ENCODE results near the gene CPNE8.

CPNE8 gene

DNA sequence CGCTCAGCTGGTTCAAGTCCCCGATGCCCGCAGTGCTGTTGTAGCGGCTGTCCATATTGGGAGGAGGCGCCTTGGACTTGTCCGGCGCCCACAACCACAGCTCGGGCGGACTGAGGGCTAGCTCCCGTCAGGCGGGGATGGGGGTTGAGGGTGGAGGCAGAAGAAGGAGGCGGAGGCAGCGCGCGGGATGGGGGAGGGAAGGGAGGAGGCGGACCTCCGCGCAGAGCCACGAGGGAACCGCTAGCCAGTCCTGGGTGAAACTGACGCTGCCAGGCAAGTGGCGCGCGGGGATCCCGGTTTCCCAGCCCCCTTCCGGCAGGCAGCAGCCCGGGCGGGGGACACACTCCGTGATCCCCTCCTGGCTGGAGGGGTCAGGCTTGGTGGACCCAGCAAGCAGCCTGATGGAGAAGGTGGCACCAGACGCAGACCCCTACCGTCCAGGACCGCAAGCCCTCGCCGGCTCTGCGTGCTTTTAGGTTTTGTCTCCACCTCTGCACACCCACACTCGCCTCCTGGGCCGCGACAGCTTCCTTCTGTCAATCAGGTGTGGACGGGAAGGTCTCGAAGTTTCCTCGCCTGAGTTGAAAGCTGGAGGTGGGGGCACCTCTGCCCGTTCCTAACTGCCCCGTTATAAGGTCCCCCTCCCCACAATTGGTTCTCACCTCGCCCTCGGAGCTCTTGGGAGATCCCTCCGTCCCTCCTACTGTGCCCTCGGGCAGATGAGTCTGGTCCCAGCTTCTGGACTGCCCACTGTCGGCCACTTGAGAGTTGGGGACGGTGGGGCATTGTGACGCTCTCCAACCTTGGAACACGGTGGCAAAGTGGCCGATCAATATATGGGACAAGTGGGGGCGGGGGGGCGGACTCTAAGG is at the start of gene CPNE8:
CPNE8 (minus strand) TSS at position 112 of the 872 bp plus-strand sequence; CDS start at position 55, 57 bp downstream.
- no peak for DNase-seq (ENCODE audit: low read depth in 2 of 2)

DNA sequence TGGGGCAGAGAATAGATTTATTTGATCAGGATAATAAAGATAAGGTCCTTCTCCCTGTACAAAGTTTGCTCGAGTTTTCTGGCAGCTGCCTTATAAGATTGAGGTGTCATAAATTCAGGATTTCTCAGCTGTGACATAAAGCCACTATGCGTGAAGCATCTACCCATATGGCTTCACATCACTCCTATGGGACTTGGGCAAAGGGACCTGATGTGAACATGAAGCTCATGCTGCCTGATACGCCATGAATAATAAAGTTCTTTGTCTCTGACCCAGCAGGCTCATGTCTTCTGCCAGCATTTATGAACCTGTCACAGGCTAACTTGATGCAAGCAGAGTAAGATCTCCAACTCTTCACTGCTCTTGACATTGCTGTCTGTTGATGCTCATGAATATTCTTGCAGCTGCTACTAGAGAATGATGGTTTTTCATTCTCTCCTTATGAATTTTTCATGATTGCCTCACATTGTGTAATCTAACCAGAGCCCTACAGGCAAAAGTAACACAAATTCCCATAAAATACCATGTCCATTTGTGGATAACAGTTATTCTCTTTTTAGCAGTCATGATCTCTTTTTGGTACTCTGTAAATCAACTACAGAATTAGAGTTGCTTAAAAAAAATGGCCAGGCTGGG is 49.0 kb upstream of the CPNE8 start:
- no peak for DNase-seq (ENCODE audit: low read depth in 2 of 2)

DNA sequence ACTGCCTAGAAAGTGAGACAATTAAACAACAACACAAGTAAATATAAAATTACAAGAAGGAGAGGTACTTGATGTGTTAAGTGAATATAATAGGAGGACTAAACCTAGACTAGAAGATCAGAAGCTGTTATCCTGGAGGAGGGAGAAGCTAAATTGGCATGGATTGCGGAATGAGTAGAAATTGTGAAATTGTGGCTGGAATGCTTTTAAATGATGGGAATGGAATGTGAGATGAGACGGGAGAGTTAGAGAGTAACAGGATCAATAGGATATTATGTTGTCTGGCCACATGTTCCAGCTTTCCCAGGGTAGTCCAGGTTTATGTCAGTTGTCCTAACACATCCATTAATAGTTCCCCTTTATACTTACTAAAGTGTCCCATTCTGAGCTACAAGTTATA is 44.0 kb upstream of the CPNE8 start:
- DNase-seq (ENCODE audit: low read depth in 2 of 2) = no peak

DNA sequence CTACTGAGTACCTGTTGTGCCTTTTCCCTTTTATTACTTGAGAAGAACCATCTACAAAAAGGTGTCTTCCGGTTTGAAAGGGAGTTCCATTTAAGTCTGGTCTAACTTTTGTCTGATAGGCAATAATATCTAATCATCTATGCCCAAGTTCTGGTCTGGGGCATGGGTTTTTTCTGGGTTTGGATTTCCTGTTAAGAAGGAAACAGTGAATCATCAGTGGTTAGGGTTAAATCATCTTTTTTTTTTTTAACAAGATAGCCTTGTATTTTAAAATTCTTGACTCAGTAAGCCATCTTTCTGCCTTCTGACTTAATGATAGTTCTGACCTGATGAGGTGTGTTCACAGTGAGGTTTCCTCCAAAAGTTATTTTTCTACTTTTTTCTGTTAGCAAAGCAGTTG is 29.3 kb upstream of the CPNE8 start:
- no peak for DNase-seq (ENCODE audit: low read depth in 2 of 2)

DNA sequence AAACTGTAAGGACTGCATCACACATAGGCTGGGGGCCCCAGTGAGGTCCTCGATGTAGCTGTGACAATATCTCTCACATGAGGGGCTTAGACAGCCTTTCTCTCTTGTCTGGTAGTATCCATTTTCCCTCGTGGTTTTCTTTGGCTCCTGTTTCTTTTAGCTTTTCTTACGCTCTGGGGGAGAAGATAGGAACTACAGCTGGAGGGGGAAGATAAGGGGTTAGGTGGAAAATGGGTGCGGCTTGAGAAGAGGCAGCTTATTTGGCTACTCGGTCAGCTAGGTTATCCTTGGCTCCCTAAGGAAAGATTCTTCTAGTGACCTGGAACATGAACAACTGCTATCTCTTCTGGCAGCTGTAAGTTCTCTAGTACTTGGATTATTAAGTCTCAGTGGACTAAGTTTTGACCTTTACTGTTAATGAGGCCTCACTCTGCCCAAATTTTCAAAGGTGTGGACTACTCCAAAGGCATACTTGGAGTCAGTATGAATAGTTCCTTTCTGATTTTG is 28.7 kb upstream of the CPNE8 start:
- no peak for DNase-seq (ENCODE audit: low read depth in 2 of 2)

DNA sequence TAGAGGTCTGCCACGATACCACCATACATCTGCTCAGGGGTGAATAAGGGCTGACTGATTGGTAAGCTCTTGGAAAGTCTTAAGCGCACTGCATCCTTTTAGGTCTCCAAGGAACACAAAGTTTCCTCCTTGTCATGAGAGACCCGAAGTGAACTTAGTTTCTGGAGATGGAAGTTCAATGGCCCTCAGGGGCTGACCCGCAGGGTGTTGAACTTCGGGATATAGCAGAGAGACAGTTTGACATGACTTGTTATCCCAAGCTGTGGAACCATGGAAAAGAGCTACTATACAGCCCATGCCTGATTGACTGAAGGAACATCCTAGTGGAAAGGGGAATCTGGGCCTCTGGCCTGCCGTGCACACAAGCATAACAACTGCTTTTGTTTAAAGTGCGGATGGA is 26.9 kb upstream of the CPNE8 start:
- DNase-seq (ENCODE audit: low read depth in 2 of 2) = no peak

DNA sequence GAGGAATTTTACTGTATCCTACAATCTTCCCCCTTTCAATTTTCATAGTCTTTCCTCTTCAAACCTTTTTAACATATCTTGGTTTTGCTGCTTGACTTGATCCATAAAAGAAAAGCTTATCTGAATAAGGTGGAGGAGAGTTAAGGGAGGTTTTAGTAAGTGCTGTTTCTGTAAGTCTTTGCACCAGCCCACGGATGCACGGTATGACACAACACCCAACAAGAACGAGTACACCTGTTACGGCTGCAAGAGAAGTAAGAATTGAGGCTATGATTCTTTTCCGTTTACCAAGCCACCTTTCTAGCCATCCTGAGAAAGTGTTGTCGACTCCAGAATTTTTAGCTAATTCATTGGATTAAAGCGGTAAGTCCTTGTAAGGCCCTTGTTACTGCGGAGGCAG is 26.1 kb upstream of the CPNE8 start:
- no peak for DNase-seq (ENCODE audit: low read depth in 2 of 2)

DNA sequence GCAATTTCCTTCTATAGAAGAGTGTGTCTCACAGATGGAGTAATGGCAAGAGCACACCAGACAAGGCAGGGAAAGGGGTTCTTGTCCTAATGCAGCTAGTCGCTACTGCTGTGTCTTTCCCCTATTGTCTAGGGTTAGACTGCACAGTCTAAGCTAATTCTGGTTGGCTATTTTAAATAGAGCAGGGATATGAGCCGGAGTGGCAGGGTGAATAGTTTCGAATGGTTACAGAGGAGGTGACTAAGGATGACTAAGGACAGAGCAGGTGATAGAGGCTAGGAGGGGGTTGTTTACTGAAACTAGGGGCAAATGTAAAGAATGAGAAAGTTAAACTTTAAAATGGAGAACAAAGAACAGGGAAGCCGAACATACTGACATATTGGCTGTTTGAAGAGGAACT is 25.6 kb upstream of the CPNE8 start:
- DNase-seq (ENCODE audit: low read depth in 2 of 2) = no peak

DNA sequence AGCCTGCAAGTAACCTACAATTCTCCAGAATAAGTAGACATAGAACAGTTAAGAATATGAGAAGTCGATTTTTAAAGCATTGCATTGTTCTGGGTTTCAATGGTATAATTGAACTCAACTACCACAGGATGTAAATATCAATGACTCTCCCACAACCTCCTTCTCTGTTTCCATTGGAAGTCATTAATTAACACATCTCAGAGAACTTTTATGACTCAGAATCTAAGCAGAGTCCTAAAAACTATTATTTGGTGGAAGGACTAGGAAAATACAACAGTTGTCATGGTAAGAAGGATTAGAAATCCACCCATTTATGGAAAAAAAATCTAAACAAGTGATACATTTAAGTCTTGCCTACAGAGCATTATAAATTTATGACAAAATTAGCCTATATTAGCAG is 21.1 kb upstream of the CPNE8 start:
- no peak for DNase-seq (ENCODE audit: low read depth in 2 of 2)

DNA sequence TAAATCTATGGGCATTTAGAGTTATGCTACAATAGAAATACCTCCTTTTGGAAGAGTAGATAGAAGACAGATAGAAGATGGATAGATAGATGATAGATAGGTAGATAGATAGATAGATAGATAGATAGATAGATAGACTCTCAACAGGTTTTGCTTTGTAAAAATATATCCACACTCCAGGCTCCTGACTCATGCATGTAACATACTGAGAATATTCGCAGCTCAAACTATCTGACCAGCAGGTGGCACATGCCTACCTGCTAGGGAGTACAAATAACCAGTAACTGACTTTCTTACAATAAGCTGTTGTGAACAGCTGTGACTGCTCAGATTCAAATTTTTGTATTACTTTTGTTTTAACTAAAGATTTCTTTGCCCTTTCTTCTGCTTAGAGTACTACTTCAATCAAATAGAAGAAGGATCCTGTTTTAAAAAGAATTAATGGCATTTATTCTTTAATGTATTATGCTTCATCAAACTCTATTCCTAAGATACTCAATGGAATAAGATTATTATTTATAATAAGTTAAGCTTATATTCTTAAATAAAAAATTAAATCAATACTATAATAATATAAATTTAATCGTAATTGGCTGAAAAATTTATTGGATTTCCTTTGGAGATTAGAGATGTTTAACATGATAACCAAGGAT is 15.8 kb upstream of the CPNE8 start:
- no peak for DNase-seq (ENCODE audit: low read depth in 2 of 2)

DNA sequence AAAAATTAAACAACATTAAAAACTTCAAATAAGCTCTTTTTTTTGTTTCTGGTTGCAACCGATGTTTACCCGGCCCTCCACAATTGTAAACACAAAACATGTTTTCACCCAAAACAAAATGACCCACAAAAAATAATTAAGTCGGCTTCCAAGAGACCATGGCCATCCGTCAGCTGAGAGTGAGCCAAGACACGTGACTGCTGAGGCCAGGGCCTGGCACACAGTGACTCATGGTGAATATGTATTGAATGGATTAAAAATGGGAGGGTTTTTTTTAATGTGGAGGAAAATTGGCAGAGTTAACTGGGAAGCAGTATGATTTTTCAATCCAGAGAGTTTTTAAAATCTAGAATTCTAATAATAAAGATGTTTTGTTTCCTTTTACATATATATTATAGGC is 13.8 kb upstream of the CPNE8 start:
- DNase-seq (ENCODE audit: low read depth in 2 of 2) = no peak

DNA sequence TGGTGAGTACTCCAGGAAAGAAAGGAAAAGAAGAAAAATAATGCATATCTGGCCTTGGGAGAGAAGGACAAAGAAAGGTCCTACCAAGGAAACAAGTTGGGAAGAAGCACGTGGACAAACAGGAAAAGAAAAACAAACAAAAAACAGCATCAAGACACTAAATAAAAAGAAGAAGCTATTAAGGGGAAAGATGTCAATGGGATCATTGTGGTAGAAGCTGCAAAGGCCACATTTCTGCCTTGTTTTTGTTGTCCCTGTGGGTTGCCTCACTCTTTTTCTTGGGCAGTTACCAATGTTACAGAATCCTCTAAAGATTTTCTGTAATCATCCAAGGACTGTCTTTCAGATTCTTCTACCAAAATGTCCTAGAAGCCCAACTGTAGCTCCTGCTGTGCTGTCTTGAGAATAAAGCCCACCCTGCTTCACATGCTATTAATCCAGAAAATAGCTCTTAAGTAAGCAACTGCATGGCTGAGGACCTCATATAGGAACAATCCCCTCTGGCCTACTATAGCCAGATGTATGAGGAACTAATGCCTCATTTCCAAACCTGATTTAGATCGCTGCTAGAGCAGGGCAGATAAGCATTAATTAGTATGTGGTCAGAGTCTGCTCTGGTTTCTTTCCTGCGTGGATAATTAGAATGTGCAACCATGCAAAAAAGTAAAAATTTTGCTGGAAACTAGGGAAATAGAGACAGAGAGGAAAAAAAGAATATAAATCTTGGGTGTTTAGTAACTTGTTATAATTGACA is 10.2 kb upstream of the CPNE8 start:
- no peak for DNase-seq (ENCODE audit: low read depth in 2 of 2)

DNA sequence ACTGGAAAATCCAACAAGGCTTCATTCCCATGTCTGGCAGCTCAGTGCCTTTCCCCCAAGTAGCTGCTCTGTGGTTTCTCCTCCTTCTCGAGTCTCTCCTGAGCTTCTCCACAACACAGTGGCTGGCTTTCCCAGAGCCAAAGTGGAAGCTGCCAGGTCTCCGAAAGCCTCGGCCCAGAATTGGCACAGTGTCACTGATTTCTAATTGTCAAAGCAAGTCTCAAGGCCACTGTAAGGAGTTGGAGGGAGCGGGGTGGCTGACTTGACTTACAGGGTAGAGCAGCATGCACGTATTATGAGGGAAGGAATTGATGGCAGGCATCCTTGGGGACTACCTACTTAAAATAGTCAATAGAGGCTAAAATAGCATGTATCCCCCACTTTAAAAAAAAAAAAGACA is 6.7 kb upstream of the CPNE8 start:
- DNase-seq (ENCODE audit: low read depth in 2 of 2) = no peak

DNA sequence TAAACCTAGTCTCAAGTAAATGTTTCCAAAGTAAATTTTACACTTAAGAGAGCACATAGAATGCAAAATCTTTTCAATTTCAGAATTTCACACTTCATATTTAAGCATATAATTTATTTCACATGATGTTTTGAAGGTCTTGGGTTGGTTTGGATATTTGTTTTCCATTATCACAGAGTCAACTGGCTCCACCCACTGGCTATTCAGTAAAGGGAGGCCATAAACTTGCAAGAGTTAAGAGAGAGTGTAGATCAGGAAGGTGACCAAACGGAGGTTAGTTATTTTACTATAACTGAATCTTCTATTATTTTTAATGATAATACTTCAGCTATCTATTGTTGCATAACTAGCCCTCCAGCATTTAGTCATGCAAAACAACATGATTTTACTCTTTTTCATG is 6.2 kb upstream of the CPNE8 start:
- no peak for DNase-seq (ENCODE audit: low read depth in 2 of 2)

DNA sequence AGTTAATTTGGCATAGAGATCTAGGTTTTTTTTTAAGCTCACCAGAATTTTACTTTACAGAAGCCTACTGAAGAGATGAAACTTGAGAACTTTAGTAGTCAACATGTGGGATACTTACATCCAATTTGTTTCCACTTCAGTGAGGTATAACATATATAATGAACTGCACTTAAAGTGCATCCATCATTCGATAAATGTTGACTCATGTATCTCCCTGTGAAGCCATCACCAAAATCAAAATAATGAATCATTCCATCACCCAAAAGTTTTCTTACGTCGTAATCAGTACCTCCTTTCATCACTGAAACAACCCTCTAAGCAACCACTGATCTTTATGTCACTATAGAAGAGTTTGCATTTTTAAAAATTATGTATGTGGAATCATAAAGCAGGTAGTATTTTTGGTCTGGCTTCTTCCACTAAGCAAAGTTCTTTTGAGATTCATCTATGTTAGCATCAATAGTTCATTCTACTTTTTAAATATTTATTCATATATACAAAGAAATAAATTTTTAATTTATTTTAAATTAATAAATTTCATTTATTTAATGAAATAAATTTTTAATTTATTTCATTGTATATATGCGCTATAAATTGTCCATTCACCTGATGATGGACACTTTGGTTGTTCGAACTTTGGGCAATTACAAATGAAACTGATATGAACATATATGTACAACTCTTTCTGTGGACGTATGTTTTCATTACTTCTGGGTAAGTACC is 2.0 kb upstream of the CPNE8 start:
- DNase-seq (ENCODE audit: low read depth in 2 of 2) = no peak

DNA sequence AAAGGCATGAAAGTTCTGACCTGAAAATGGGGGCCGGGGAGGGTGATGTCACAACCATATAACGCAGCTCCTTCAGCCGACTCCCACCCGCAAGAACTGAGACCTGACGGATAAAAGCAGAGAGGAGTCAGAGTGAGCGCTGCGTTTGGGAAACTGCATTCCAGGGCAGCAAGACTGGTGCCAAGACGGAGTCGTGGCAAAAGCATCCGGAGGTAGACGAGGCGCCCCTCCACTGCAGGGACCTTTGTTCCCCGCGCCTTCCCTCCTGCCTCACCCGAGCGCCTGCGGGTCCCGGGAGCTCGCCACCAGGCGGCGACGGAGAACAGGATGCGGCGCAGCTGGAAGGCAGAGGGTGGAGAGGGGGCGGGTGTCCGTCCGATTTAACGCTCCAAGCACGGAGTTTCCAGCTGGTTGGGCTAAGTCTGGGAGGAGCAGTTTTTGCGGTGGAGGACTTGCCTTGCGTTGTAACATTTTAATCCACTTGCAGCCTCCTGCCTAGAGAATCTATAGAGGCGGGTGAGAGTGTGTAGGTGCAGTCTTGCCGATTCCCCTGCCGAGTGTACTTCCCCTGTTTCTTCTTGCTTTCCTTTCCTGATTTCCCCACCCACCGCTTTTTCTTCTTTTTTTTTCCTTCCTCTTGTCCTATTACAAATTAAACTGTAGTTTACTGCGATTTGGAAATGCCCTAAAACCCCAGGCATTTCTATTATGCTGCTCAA is 1.2 kb upstream of the CPNE8 start:
- peak in 1 of 2 donors; percentile 16 for DNase-seq (ENCODE audit: low read depth in 2 of 2)

DNA sequence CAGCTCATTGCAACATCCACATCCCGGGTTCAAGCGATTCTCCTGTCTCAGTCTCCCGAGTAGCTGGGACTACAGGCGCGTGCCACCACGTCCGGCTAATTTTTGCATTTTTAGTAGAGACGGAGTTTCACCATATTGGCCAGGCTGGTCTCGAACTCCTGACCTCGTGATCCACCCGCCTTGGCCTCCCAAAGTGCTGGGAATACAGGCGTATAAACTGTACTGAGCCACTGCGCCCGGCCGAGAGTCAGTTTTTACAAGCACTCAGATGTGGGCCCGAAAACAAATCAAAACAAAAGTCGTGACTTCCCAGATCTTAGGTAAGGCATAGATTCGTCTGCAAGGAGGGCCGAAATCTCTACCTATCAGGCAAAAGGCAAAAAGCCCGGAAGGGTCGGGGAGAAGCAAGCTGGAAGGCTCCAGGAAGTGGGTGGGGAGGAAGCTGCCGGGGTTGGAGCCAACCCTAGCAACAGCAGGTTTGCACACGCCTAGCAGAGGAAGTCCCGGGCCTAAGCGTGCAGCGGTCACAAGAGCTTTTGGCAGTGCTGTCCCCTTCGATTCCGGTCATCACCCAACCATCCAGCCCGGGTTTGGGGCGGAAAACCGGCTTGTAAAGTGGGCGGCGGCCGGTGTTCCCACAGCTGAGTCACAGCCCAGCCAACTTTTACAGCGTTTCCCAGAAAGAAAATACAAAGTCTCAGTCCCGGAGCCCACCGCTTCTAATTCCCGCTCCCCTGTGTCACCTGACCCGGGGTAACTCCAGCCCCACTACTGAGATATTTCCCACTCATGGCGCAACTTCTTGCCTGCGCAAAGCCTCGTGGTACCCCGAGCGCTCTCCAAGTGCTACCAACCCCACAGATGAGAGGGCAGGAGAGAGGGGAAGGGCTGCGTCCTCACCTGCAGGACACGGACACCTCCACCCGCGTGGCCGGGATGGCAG is 583 bp downstream of the CPNE8 start:
- no peak for DNase-seq (ENCODE audit: low read depth in 2 of 2)

DNA sequence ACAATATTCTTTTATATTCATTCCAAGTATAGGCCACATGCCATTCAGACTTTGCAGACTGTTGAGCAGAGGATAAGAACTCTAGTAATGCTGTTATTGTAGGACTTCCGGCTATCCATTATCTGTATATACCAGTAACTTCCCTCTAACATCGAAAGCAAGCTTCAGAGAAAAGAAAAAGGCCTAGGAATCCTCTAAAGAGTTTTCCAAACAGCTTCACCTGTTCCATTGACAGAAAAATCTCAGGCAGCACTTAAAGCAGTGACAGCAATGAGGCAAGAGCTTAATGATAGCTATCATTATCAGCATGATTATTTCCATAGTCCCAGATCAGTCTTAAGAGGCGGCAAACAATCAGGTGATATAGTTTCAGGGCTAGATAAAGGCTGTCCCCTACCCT is 1.8 kb downstream of the CPNE8 start:
- no peak for DNase-seq (ENCODE audit: low read depth in 2 of 2)

DNA sequence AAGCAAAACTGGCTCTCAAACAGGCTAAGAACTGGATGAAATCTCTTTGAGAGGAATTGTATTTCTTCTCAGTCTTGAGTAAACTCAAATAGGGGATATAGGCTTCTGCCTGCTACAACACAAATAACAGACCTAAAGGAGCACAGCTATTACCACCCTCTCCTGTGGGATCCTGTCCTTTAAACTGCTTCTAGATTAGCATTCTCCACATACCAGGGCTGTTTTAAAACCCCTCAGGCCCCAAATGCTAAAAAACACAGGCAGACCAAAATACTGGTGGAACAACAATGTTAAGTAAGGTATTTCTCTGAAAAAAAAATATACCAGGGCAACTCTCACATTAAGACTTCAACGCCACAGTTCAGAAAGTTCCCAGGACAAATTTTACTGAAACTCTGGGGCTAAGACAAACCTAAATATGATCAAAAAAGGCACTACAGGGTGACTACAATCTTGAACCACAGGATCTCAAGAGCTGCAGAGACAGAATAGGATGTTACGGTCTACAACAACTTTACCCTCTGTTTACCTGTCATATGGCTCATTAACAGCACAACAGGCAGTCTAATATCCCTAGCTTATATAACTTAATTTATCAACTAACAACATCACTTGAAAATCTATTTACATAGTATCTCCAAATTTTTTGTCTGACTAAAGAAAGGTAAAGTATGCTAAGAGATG is 7.2 kb downstream of the CPNE8 start:
- DNase-seq (ENCODE audit: low read depth in 2 of 2) = no peak

Measured in activated CD8-positive, alpha-beta memory T cell treated with anti-CD3 and anti-CD28 coated beads for 4 hours (primary cell).